Transverse colon (tissue), 4 donors: ENCODE measurements around the gene NEURL1. TPM values are rescaled to one million over a fixed set of nuclear protein-coding genes. Genes with fewer than 3 reads are reported as not detected.

Source experiments
- DNase-seq: peaks from one replicate; pipeline ENCODE4 v3.0.0-alpha.2; 2019
- H3K27ac ChIP-seq, 4 donors: fragments of 200-600 bp; sonication (generic); 2 replicates each; pipeline ENCODE4 v1.5.1; 2016 to 2018; ENCODE audit warnings: inconsistent platforms in 4 of 4
- H3K27me3 ChIP-seq: fragments of 200-600 bp; sonication (generic); 2 replicates; pipeline ENCODE4 v1.5.1; 2017; ENCODE audit warnings: inconsistent platforms
- H3K36me3 ChIP-seq, 4 donors: fragments of 200-600 bp; sonication (generic); 2 replicates each; pipeline ENCODE4 v1.5.1; 2017 to 2019; ENCODE audit warnings: inconsistent platforms in 4 of 4
- H3K4me1 ChIP-seq, 4 donors: fragments of 200-600 bp; sonication (generic); 2 replicates each; pipeline ENCODE4 v1.5.1; 2017 to 2020; ENCODE audit warnings: inconsistent platforms in 4 of 4
- H3K4me3 ChIP-seq, 4 donors: fragments of 200-600 bp; sonication (generic); 1 replicate in 1 of 4; 2 replicates in 3 of 4; pipeline versions ENCODE4 v1.5.1 to v1.6.1; 2017 to 2019; ENCODE audit warnings: inconsistent platforms in 4 of 4
- H3K9me3 ChIP-seq, 2 donors: fragments of 200-600 bp; sonication (generic); 2 replicates each; pipeline ENCODE4 v1.5.1; 2017 to 2019; ENCODE audit warnings: inconsistent platforms in 2 of 2
- CTCF ChIP-seq, 5 experiments: fragments of 200-600 bp in 3 of 5; fragments of 450-650 bp in 2 of 5; sonication (generic) in 3 of 5; IDR thresholded peaks; 1 replicate in 2 of 5; 2 replicates in 3 of 5; pipeline ENCODE4 v1.5.1; 2016 to 2017; ENCODE audit warnings: antibody characterized with exemption in 5 of 5, inconsistent platforms in 3 of 5, mild to moderate bottlenecking in 2 of 5, moderate library complexity in 1 of 5
- EP300 ChIP-seq: sonication (generic); formaldehyde crosslinking; IDR thresholded peaks from one replicate; pipeline ENCODE4 v1.6.1; 2017; ENCODE audit warnings: antibody characterized with exemption, low read depth
- POLR2A ChIP-seq: fragments of 450-650 bp; IDR thresholded peaks from one replicate; pipeline ENCODE4 v1.6.1; 2016; ENCODE audit warnings: antibody characterized with exemption, mild to moderate bottlenecking, moderate library complexity
- POLR2AphosphoS5 ChIP-seq, 3 donors: sonication (generic); formaldehyde crosslinking; IDR thresholded peaks; one replicate each; pipeline ENCODE4 v1.6.1; 2016; ENCODE audit warnings: antibody characterized with exemption in 3 of 3
- WGBS, 2 donors: methylation state at CpG; one replicate each; pipeline ENCODE4 v1.1.5; 2018; ENCODE audit warnings: low coverage in 1 of 2; 5-methylcytosine and 5-hydroxymethylcytosine counted together
- in situ Hi-C, 4 donors: fragments of 200-750 bp; cut with MboI; loops; one replicate each; pipeline versions ENCODE4 v1.15.0 to v1.15.1; 2017; ENCODE audit warnings: low sequenced_read_pairs in 3 of 4, low pct_ligation_motif_present in 1 of 4, low pct_unique_long_range_greater_than_20kb in 1 of 4
- intact Hi-C: fragments of 100-400 bp; cut with DNase I; formaldehyde crosslinking; loops from one replicate; pipeline ENCODE4 v1.15.1; 2023; ENCODE audit warnings: low total_unique reads
- total RNA-seq, 4 donors: library from RNA; depleted of rRNA; stranded (reverse); fragments of >200 nt; gene quantifications; one replicate each; pipeline ENCODE4 v1.1.0, GENCODE V29; 2016

NEURL1 gene
- total RNA-seq, 4 donors from 2014 or later = 36.7 to 177 (median 55.8) TPM

DNA sequence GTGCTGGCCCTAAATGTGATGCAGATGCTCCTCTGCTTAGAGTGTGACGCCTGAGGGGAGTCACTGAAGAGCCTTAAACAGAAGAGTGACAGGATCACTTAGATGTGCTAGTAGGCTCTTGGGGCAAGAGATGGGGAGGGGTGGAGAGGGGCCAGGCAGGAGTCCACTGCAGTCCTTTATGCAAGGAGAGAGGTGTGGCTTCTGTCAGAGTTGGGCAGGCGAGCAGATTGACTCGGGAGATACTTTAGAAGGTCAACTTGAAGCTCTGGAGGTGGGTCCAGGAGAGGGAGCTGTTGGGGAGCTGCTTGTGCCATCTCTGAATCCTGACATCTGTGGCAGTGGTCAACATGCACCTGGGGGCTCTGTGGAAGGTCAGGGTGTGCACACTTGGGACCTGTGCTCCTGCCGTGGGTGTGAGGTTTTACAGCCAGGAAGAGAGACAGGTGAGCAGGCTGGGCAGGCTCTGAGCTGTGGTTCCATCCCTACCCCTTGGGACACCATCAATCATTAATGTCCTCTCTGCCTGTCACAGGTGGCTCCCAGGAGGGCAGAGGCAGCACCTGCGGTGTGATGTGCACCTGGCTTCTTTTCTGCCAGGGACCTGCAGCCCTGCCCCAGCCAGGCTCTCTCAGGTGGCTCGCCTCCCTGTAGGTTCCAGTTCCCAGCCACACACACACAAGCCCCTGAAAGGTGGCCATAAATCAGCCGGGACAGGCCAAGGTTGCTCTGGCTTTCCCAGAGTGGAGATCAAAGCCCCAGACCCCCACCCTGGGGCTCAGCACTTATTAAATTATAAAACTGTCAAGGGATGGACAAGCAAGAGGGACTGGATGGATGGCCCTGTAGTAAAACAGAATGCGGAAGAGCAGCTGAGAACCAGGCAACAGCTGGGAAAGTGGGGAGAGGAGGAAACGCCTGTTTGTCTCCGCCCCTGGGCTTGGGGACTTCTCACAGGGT is 14.0 kb downstream of the NEURL1 start:
- Histone ChIP-seq H3K36me3 (no peaks in the 10 kb centered on the region), H3K27ac (peak overlapping the region in 3 of 4 donors; percentile 8 to 47 (median 12)), H3K4me1 (peaks cover 2 to 12% (median 4%) of the 10 kb centered on the region in 4 donors), H3K9me3 (no peaks in the 10 kb centered on the region), H3K27me3 (no peaks in the 10 kb centered on the region), H3K4me3 (no peak overlapping the region)
- intact Hi-C loops = no loop called here
- in situ Hi-C loops = no loop called here
- TF ChIP-seq CTCF (IDR thresholded peaks at IDR 0.05) (no peak), POLR2A (no peak), POLR2AphosphoS5 (IDR thresholded peaks at IDR 0.05) (peak in 1 of 3 donors; percentile 12)
- 57 to 63% methylated on average over 3 to 10 of the region's 10 CpGs for WGBS, 2 donors
- no peak for DNase-seq

GRCh38 chr10:103510046-103510685 is 16.7 kb downstream of the NEURL1 start:
- Histone ChIP-seq H3K27ac (no peak overlapping the region), H3K4me1 (peaks cover 13 to 36% (median 17%) of the 10 kb centered on the region in 4 donors), H3K4me3 (no peak overlapping the region), H3K27me3 (no peaks in the 10 kb centered on the region), H3K9me3 (no peaks in the 10 kb centered on the region), H3K36me3 (no peaks in the 10 kb centered on the region)
- TF ChIP-seq CTCF (IDR thresholded peaks at IDR 0.05) (no peak), POLR2A (no peak)
- in situ Hi-C loops = no loop called here
- WGBS, 2 donors = 88% methylated on average over 8 of the region's 8 CpGs; no CpG with 5 or more reads in 1 of the 2 donors
- no peak for DNase-seq
- intact Hi-C loops = no loop called here

DNA sequence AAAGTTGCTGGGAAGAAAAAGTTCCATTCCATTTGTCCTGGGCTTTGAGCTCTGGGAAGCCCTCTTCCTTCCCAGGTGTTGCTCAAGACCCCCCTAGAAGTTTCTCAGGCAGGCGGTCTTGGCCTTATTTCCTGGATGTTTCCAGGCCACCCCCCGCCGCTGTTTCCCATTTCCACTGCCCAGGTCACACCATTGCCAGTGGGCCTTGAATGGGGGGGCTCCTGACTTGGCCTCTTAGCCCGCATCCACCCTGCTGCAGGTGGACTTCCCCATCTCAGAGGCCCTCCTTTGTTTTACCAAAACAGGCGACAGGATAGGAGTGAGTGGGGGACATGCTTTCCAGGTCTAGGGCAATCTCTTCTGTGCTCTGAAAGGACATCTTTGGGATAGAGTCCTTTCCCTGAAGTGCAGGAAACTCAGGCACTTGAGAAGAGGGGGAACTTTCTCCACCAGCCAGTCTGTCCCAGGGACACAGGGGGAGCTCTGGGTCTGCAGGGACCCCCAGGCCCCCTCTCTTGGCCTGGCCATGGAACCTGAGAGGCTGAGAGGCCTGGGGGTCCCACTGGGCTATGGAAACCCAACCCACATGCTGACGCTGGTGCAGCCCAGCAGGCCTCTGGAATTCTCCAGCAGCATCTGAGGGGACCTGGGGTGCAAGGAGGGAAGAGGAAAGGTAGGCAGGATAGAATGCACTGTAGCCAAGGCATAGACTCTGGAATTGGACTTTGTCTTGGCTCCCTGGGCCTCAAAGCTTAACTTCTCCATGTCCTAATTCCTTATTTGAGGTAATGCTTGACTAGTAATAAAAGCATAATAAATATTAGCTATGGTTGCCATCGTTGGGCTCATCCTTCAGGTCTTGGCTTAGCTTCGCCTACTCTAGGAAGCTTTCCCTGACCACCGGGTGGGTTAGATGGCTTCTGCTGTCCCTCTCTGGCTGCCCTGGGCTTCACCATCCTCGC is 17.6 kb downstream of the NEURL1 start:
- H3K4me1 ChIP-seq = peaks cover 13 to 42% (median 20%) of the 10 kb centered on the region in 4 donors
- H3K4me3 ChIP-seq = no peak overlapping the region
- no peaks in the 10 kb centered on the region for H3K36me3 ChIP-seq
- in situ Hi-C loops = no loop called here
- intact Hi-C loops = no loop called here
- DNase-seq = no peak
- no peak for TF ChIP-seq POLR2AphosphoS5 (IDR thresholded peaks at IDR 0.05)
- no peak for TF ChIP-seq CTCF (IDR thresholded peaks at IDR 0.05)
- TF ChIP-seq EP300 = no peak
- TF ChIP-seq POLR2A = no peak
- H3K27me3 ChIP-seq = no peaks in the 10 kb centered on the region
- no peak overlapping the region for H3K27ac ChIP-seq
- no peaks in the 10 kb centered on the region for H3K9me3 ChIP-seq
- WGBS, 2 donors = 91 to 94% methylated on average over 3 to 10 of the region's 10 CpGs

- Histone ChIP-seq H3K9me3 (no peaks in the 10 kb centered on the region), H3K27me3 (no peaks in the 10 kb centered on the region), H3K27ac (peak overlapping the region in 2 of 4 donors; percentile 66 to 77), H3K36me3 (no peaks in the 10 kb centered on the region), H3K4me1 (peaks cover 13 to 42% (median 20%) of the 10 kb centered on the region in 4 donors), H3K4me3 (no peak overlapping the region)
- intact Hi-C loops = no loop called here
- in situ Hi-C loops = no loop called here
- TF ChIP-seq POLR2A (no peak), EP300 (no peak)
- no peak for DNase-seq
These were observed 18.7 kb downstream of the NEURL1 start for GRCh38 chr10:103512166-103512565.
